Duodenal mucosa (tissue), 2 donors: ENCODE data around the gene IP6K3.

Experiments used
- H3K27ac ChIP-seq: one replicate; pipeline ENCODE4 v1.7.0; 2013; ENCODE audit warnings: low read depth, low read length
- H3K27me3 ChIP-seq, 2 donors: one replicate each; pipeline ENCODE4 v1.7.0; 2013; ENCODE audit warnings: low read length in 2 of 2, control low read depth in 1 of 2; ENCODE audit not compliant: insufficient read depth in 2 of 2, control insufficient read depth in 1 of 2
- H3K36me3 ChIP-seq, 2 donors: one replicate each; pipeline ENCODE4 v1.7.0; 2013; ENCODE audit warnings: low read length in 2 of 2, control low read depth in 1 of 2; ENCODE audit not compliant: insufficient read depth in 2 of 2, control insufficient read depth in 1 of 2
- H3K4me1 ChIP-seq, 2 donors: one replicate each; pipeline ENCODE4 v1.7.0; 2013; ENCODE audit warnings: low read length in 2 of 2, control low read depth in 1 of 2; ENCODE audit not compliant: insufficient read depth in 2 of 2, control insufficient read depth in 1 of 2
- H3K4me3 ChIP-seq, 2 donors: one replicate each; pipeline ENCODE4 v1.7.0; 2013; ENCODE audit warnings: low read length in 2 of 2, low read depth in 1 of 2
- H3K9ac ChIP-seq, 2 donors: one replicate each; pipeline ENCODE4 v1.7.0; 2013; ENCODE audit warnings: low read length in 2 of 2, low read depth in 1 of 2
- H3K9me3 ChIP-seq, 2 donors: one replicate each; pipeline ENCODE4 v1.7.0; 2013; ENCODE audit warnings: low read length in 2 of 2, control low read depth in 1 of 2; ENCODE audit not compliant: control insufficient read depth in 1 of 2

The IP6K3 gene

GRCh38 chr6:33787346-33787953 lies 40.7 kb upstream of the IP6K3 start:
- Histone ChIP-seq H3K9me3 (no peaks in the 10 kb centered on the region), H3K27ac (peak overlapping the region; percentile 90), H3K4me3 (peak overlapping the region; percentile 70 to 82), H3K4me1 (peaks cover 23 to 34% of the 10 kb centered on the region in 2 donors), H3K36me3 (peaks cover 27 to 33% of the 10 kb centered on the region in 2 donors), H3K27me3 (no peaks in the 10 kb centered on the region), H3K9ac (peak overlapping the region; percentile 71 to 80)

GRCh38 chr6:33786736-33787135 lies 40.0 kb upstream of the IP6K3 start:
- Histone ChIP-seq H3K27ac (no peak overlapping the region), H3K9ac (no peak overlapping the region), H3K4me1 (peaks cover 23 to 34% of the 10 kb centered on the region in 2 donors), H3K4me3 (peak overlapping the region in 1 of 2 donors; percentile 70), H3K36me3 (peaks cover 35 to 40% of the 10 kb centered on the region in 2 donors), H3K27me3 (no peaks in the 10 kb centered on the region), H3K9me3 (no peaks in the 10 kb centered on the region)

GRCh38 chr6:33785778-33786177 lies 39.1 kb upstream of the IP6K3 start:
- H3K4me1 ChIP-seq, result peaks cover 23 to 34% of the 10 kb centered on the region in 2 donors
- no peak overlapping the region for H3K27ac ChIP-seq
- H3K27me3 ChIP-seq, result no peaks in the 10 kb centered on the region
- H3K4me3 ChIP-seq, result no peak overlapping the region
- H3K9me3 ChIP-seq, result no peaks in the 10 kb centered on the region
- peaks cover 40 to 49% of the 10 kb centered on the region in 2 donors for H3K36me3 ChIP-seq
- H3K9ac ChIP-seq, result no peak overlapping the region

- H3K4me1 ChIP-seq, result peaks cover 23 to 34% of the 10 kb centered on the region in 2 donors
- H3K4me3 ChIP-seq, result no peak overlapping the region
- H3K27me3 ChIP-seq, result no peaks in the 10 kb centered on the region
- H3K9me3 ChIP-seq, result no peaks in the 10 kb centered on the region
- peaks cover 48 to 59% of the 10 kb centered on the region in 2 donors for H3K36me3 ChIP-seq
- no peak overlapping the region for H3K27ac ChIP-seq
- H3K9ac ChIP-seq, result no peak overlapping the region
These were observed 38.1 kb upstream of the IP6K3 start for GRCh38 chr6:33784787-33785186.

GRCh38 chr6:33783781-33784520 lies 37.2 kb upstream of the IP6K3 start:
- Histone ChIP-seq H3K36me3 (peaks cover 55 to 67% of the 10 kb centered on the region in 2 donors), H3K4me1 (peaks cover 23 to 29% of the 10 kb centered on the region in 2 donors), H3K27me3 (no peaks in the 10 kb centered on the region), H3K9me3 (no peaks in the 10 kb centered on the region), H3K4me3 (no peak overlapping the region), H3K27ac (no peak overlapping the region), H3K9ac (no peak overlapping the region)

GRCh38 chr6:33782561-33782960 lies 35.9 kb upstream of the IP6K3 start:
- no peaks in the 10 kb centered on the region for H3K9me3 ChIP-seq
- no peak overlapping the region for H3K4me3 ChIP-seq
- H3K27ac ChIP-seq, result no peak overlapping the region
- peaks cover 20 to 24% of the 10 kb centered on the region in 2 donors for H3K4me1 ChIP-seq
- H3K36me3 ChIP-seq, result peaks cover 68 to 81% of the 10 kb centered on the region in 2 donors
- H3K9ac ChIP-seq, result no peak overlapping the region
- H3K27me3 ChIP-seq, result no peaks in the 10 kb centered on the region

- no peaks in the 10 kb centered on the region for H3K27me3 ChIP-seq
- H3K4me3 ChIP-seq, result no peak overlapping the region
- no peak overlapping the region for H3K9ac ChIP-seq
- H3K36me3 ChIP-seq, result peaks cover 80 to 93% of the 10 kb centered on the region in 2 donors
- no peaks in the 10 kb centered on the region for H3K9me3 ChIP-seq
- H3K27ac ChIP-seq, result no peak overlapping the region
- H3K4me1 ChIP-seq, result peaks cover 9 to 12% of the 10 kb centered on the region in 2 donors
These were observed 34.6 kb upstream of the IP6K3 start for GRCh38 chr6:33781131-33781975.

GRCh38 chr6:33779895-33780294 lies 33.2 kb upstream of the IP6K3 start:
- H3K9me3 ChIP-seq, result no peaks in the 10 kb centered on the region
- H3K4me1 ChIP-seq, result no peaks in the 10 kb centered on the region
- H3K27ac ChIP-seq, result no peak overlapping the region
- H3K9ac ChIP-seq, result no peak overlapping the region
- H3K36me3 ChIP-seq, result peaks cover 87 to 98% of the 10 kb centered on the region in 2 donors
- H3K4me3 ChIP-seq, result no peak overlapping the region
- no peaks in the 10 kb centered on the region for H3K27me3 ChIP-seq

GRCh38 chr6:33779290-33779689 lies 32.6 kb upstream of the IP6K3 start:
- H3K9ac ChIP-seq, result no peak overlapping the region
- H3K36me3 ChIP-seq, result peaks cover 87 to 98% of the 10 kb centered on the region in 2 donors
- no peaks in the 10 kb centered on the region for H3K27me3 ChIP-seq
- H3K4me3 ChIP-seq, result no peak overlapping the region
- no peaks in the 10 kb centered on the region for H3K4me1 ChIP-seq
- no peaks in the 10 kb centered on the region for H3K9me3 ChIP-seq
- H3K27ac ChIP-seq, result no peak overlapping the region
